Inferior parietal cortex (tissue), 1 donor: Measurements from ENCODE around the gene NFAM1.

Experiments
- DNase-seq: peaks from one replicate; pipeline ENCODE4 v3.0.0-alpha.2; 2016; ENCODE audit errors: extremely low spot score

NFAM1 gene

DNA sequence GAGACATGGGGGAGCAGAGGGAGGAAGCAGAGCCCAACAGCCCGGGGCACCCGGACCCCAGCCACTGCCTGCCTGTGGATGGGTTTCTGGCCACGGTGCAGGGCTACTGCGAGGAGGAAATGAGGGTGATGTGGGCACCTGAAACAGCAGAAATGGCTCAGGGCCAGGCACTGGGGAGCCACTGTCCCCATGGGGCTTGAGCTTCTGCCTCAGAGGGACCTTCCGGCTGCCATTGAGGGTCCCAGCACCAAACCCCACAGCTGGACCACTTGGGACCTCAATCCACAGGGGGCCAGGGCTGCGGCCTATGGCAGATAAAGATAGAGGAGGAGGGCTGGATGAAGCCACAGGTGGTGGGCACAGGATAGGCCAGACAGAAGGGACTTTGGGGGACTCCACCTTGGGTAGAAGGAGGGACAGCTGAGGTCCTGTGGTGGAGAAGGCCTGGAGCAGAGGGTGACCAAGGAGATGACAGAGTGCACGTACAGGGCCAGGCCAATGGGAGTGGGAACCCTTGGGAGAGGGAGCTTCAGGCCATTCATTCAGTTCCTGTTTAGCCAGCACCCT, 48.3 kb downstream of the NFAM1 start:
- no peak for DNase-seq

GRCh38 chr22:42383287-42383686, 48.9 kb downstream of the NFAM1 start:
- no peak for DNase-seq

DNA sequence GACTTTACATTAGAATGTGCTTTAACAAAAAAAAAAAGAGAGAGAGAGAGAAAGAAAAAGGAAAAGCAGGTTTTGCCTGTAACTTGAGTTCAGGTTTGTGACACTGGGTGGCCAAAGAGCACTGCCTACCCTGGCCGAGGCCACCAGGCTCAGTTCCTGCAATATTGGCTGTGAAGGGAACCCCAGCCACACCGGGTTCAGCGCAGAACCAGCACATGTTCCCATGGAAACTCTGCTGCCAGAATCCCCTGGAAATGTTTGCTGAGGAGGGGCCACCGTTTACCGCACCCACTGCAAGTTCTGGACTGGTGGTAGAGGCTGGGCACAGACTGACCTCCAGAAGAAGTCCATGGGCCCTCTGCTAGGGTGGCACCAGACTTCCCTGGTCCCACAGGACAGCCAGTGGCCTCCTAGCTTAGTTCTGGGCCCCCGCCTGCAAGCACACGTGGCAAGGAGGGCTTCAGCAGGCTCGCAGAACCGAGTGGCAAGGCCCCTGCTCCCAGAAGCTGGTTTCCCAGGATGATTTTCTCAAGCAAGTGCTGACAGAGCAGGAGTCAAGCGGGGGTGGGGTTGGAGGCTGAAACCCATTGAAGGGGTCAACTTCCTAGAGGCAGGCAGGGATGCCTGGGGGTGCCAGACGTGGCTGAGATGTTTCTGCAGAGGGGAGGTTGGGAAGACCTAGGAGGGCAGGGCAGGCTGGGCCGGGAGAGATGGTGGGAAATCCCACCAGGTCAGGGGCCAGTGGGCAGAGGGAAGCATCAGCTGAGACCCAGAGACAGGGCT, 51.2 kb downstream of the NFAM1 start:
- no peak for DNase-seq

DNA sequence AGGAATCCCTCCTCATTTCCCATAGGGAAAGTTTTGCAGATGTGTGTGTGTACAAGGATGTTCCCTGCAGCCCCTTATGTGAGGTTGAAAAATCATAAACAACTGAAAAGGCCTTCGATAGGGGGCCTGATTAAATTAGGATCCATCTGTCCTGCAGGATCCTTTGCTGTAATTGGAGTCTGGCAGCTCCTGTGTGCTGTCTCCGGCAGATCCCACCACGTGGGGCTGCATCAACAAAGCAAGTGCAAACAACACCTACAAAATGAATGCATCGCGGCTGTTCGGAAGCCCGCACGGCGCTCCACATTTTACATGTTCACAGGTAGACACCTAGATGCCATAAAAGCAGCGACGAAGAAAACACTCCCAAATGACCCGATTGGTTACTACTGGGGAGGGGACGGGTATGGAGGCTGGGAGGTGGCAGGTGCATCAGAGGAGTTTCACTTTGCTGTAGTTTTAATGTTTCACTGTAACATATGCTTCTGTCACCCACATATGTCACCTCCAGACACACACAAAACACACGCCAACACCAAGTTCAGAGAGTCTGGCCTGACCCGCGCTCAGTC, 52.2 kb downstream of the NFAM1 start:
- no peak for DNase-seq

GRCh38 chr22:42376711-42377554, 55.3 kb downstream of the NFAM1 start:
- no peak for DNase-seq

DNA sequence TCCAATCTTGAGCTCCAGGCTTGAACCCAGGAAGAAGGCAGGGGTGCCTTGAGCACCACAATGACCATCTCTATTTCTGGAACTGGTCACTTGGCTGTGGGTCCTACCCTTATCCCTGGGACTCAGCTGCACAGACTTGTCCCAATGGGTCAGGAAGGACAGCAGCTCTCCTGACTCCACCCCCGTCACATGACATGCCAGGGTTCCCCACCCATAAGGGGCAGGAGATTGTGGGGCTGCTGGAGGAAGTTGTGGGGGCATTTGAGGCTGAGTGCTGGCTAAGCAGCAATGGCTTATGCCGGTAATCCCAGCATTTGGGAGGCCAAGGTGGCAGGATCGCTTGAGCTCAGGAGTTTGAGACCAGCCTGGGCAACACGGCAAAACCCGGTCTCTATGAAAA, 56.2 kb downstream of the NFAM1 start:
- no peak for DNase-seq

- no peak for DNase-seq
Observed at GRCh38 chr22:42372976-42373375, 59.2 kb downstream of the NFAM1 start.

- no peak for DNase-seq
Observed at GRCh38 chr22:42371501-42371900, 60.7 kb downstream of the NFAM1 start.

GRCh38 chr22:42371099-42371498, 61.1 kb downstream of the NFAM1 start:
- no peak for DNase-seq

GRCh38 chr22:42369250-42370041, 62.8 kb downstream of the NFAM1 start:
- peak; percentile 96 for DNase-seq

DNA sequence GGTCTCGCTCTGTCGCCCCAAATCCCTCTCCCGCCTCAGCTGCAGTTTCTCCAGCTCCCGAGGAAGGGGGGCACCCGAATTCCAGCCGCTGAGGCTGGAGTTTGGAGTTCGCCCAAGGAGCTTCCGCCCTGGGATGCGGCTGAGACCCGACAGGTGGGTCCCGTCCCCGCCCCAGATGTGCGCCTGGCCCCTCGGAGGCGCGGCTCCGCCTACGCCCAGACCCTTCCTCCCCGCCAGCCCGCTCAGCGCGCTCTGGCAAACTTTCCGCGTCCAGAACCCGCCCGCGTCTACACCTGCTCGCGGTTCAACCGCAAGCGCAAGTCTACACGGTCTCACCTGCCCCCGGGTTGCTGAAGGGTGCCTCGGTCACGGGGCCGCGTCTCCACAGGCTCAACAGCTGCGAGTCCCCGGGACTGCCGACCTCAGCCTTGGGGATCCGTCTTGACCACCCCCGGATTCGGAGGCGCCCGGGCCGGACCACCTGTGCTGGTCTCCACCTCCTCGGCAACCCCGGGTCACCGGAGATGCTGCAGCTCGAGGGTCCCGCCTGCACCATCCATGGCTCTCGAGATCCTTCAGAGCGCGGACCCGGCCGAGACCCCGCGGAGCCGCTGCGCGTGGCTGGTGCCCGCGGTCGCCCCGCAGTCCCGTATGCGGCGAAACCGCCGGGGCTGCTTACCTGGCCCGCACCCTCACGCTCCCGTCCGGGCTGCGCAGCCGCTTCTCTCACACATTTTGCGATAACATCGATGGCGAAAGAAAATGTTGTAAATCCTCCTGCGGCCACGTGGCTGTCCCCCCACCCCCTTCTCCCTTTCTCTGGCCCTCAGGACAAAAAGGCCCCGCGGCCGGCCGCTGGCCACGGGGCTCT, 63.6 kb downstream of the NFAM1 start:
- DNase-seq = no peak

DNA sequence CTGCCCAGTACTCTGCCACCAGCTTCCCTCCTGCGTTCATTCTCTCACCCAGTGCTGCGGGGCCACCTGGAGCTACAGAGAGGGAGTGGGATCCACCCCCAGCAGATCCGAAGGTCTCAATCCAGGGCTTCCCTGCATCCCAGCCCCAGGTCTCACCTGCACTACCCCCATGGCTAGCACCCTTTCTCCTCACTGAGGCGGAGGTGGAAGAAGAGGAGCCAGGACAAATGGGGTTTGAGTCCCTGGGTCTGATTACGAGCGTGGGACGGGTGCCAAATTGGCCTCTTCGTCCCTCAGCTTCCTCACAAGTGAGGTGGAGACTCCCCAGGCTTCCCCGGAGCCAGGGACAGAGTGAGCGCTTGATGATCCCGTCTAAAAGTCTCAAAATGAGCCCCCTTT, 64.2 kb downstream of the NFAM1 start:
- DNase-seq = no peak

GRCh38 chr22:42366806-42367581, 65.2 kb downstream of the NFAM1 start:
- DNase-seq = no peak

- no peak for DNase-seq
Observed at GRCh38 chr22:42365942-42366695, 66.1 kb downstream of the NFAM1 start.

DNA sequence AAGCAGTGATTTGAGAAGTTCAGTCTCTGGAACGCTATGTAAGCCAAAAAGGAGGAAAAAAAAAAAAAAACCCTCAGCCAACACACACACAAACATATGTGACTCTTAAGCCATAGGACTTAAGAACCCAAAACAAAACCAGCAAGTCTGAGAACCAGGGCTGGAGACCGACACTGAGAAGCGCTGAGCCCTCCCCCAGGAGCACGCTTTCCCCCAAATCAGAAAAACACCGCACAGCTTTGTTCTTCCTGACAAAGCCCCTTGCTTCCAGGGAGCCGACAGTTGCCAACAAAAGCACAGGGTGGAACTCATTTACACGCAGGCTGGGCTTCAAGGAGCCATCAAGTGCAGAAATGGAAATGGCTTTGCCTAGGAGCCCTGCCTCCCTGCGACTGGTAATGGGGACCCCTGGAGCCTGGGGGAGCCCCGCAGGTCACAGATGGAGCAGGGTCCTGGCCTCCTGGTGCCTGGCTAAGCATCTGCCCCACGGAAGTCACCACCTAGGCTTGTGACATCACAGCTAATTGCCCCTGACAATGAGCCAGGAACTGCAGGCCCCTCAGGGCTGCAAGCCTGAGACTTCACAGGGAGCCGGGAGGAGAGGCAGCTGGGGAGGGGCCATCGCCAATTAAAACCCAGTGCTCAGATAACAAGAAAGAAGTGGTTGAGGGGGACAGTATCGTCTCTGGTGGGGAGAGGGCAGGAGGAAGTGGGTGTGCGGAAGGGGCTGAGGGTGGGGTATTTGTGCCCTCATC, 66.9 kb downstream of the NFAM1 start:
- DNase-seq = no peak

DNA sequence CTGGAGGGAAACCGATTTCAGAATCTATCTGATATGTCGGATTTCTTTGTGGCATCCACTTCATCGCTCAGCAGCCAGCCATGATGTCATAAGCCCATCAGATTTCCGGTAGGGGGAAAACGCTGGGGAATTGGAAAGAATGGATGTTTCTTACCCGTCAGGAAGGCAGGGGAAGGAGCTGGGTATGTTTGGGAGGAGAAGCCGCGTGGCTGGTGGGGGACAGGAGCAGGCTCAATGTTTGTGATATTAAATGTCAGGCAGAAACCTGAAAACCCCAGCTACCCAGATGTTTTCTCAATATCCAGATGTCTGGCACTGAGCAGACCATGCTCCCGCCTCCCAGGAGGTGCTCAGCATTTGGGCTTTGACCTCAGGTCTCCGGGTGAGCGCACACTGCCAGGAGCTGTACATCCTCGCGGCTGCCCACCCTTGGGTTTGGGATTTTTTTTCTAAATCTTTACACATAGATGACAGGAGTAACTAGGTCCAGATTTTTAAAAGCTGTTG, 67.5 kb downstream of the NFAM1 start:
- DNase-seq = no peak

DNA sequence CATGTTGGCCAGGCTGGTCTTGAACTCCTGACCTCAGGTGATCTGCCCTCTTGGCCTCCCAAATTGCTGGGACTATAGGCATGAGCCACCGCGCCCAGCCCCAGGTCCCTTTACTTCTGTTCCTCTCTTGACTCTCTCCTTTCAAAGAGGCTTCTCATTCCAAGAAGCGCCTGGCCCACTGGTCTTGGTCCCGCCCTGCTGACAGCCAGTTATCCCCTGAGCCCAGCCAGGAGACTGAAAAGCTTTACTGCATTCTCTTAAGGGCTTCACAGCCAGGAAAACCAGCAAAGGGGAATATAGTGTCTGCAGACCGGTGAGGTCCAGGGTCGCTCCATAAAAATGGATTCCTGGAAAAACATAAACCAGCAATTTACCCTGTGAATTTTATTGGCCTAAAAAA, 68.3 kb downstream of the NFAM1 start:
- DNase-seq = no peak

DNA sequence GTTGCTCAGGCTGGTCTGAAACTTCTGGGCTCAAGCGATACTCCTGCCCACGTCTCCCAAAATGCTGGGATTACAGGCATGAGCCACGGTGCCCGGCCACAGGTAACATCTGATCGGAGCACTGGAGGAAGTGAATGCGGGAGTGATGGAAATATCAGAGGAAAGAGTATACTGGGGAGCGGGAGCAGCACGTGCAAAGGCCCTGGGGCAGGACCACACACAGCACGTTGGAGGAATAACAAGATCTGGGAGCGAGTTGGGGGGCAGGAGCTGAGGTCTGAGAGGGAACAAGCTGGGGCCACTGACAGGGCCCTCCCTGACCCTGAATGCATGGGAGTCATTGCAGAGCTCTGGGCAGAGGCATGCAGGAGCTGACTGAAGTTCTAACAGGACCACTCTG, 70.7 kb downstream of the NFAM1 start:
- DNase-seq = no peak
